Activated CD4-positive, alpha-beta T cell treated with anti-CD3 and anti-CD28 coated beads for 36 hours (primary cell): Measurements from ENCODE around the gene EP400. TPM values are rescaled to one million over a fixed set of nuclear protein-coding genes. Genes with fewer than 3 reads are reported as not detected.
"Not testable (repeated sequence)": the region's sequence is repeated elsewhere in the genome, so short reads cannot be mapped to it uniquely, and the experiment has no call there.

Experiments
- ATAC-seq: fragments of 200-7000 bp; cut with Tn5 transposase; one replicate; pipeline ENCODE4 v1.10.0; 2021; ENCODE audit warnings: mild to moderate bottlenecking, moderate library complexity
- CTCF ChIA-PET: fragments of 350-600 bp; sonication (Branson Sonifier 250); formaldehyde crosslinking; loops from one replicate; lab custom pipeline; 2021; ENCODE audit warnings: antibody characterized with exemption; lab: Charles Lee
- POLR2A ChIA-PET: fragments of 350-600 bp; sonication (Branson Sonifier 250); formaldehyde crosslinking; loops from one replicate; lab custom pipeline; 2021; ENCODE audit warnings: antibody characterized with exemption, inconsistent platforms; lab: Charles Lee
- DNase-seq: peaks from one replicate; pipeline ENCODE4 v3.0.0-alpha.2; 2020
- H3K27ac Mint-ChIP-seq: one replicate; pipeline ENCODE4 v1.8.0; 2021; ENCODE audit warnings: mixed read lengths
- H3K27me3 Mint-ChIP-seq: one replicate; pipeline ENCODE4 v1.8.0; 2021; ENCODE audit warnings: mixed read lengths
- H3K36me3 Mint-ChIP-seq: one replicate; pipeline ENCODE4 v1.8.0; 2021; ENCODE audit warnings: low read depth, mixed read lengths
- H3K4me1 Mint-ChIP-seq: one replicate; pipeline ENCODE4 v1.8.0; 2021; ENCODE audit warnings: mixed read lengths
- H3K4me3 Mint-ChIP-seq: one replicate; pipeline ENCODE4 v1.8.0; 2021; ENCODE audit warnings: mild to moderate bottlenecking, moderate library complexity, mixed read lengths
- H3K9me3 Mint-ChIP-seq: one replicate; pipeline ENCODE4 v1.8.0; 2021; ENCODE audit warnings: low read depth, mixed read lengths
- intact Hi-C, 2 experiments: fragments of 100-400 bp; cut with DNase I in 1 of 2; cut with micrococcal nuclease in 1 of 2; formaldehyde crosslinking; loops; one replicate each; pipeline versions ENCODE4 v1.14.2 to v1.15.1; 2022 to 2024; cut with DNase I, micrococcal nuclease
- total RNA-seq, 2 experiments: library from RNA; stranded (reverse); gene quantifications; one replicate each; pipeline ENCODE4 v1.2.3, GENCODE V29; 2021

Gene EP400
- total RNA-seq, 2 experiments from 2014 or later, result 46.4 to 51.3 TPM

- H3K9me3 Mint-ChIP-seq, result no peaks in the 10 kb centered on the region
- no peaks in the 10 kb centered on the region for H3K27me3 Mint-ChIP-seq
- ATAC-seq, result no peak
- no peak for DNase-seq
- ChIA-PET CTCF (interaction anchor here (0.6 to 1.4 kb wide), 2 partner anchors 16 to 243 kb away, joined by 3 read pairs; no protein-coding TSS in a partner anchor), POLR2A (no interaction called here)
- no peak overlapping the region for H3K4me3 Mint-ChIP-seq
- intact Hi-C loops, result no loop called here
- peaks cover 37% of the 10 kb centered on the region for H3K36me3 Mint-ChIP-seq
- H3K27ac Mint-ChIP-seq, result no peak overlapping the region
- no peaks in the 10 kb centered on the region for H3K4me1 Mint-ChIP-seq
Observed at GRCh38 chr12:131984334-131984733, 34.6 kb downstream of the EP400 start.

GRCh38 chr12:131985510-131985875, 35.8 kb downstream of the EP400 start:
- intact Hi-C loops, ATAC-seq, H3K27ac Mint-ChIP-seq, H3K4me1 Mint-ChIP-seq, POLR2A ChIA-PET, H3K27me3 Mint-ChIP-seq, H3K9me3 Mint-ChIP-seq, DNase-seq, H3K4me3 Mint-ChIP-seq, CTCF ChIA-PET: not testable (repeated sequence)
- H3K36me3 Mint-ChIP-seq, result peaks cover 36% of the 10 kb centered on the region

GRCh38 chr12:131986361-131986760, 36.6 kb downstream of the EP400 start:
- H3K4me3 Mint-ChIP-seq, result no peak overlapping the region
- H3K27me3 Mint-ChIP-seq, result no peaks in the 10 kb centered on the region
- ATAC-seq, result no peak
- no peak overlapping the region for H3K27ac Mint-ChIP-seq
- peaks cover 40% of the 10 kb centered on the region for H3K36me3 Mint-ChIP-seq
- no peak for DNase-seq
- intact Hi-C loops, result no loop called here
- no peaks in the 10 kb centered on the region for H3K9me3 Mint-ChIP-seq
- no peaks in the 10 kb centered on the region for H3K4me1 Mint-ChIP-seq
- ChIA-PET POLR2A (no interaction called here), CTCF (no interaction called here)

GRCh38 chr12:131986910-131987309, 37.2 kb downstream of the EP400 start:
- H3K4me3 Mint-ChIP-seq, result no peak overlapping the region
- POLR2A ChIA-PET, result no interaction called here
- no peak overlapping the region for H3K27ac Mint-ChIP-seq
- H3K36me3 Mint-ChIP-seq, result peaks cover 39% of the 10 kb centered on the region
- intact Hi-C loops, result no loop called here
- H3K27me3 Mint-ChIP-seq, result no peaks in the 10 kb centered on the region
- CTCF ChIA-PET, result interaction anchor here (1.5 kb wide), 1 partner anchor 11 kb away, joined by 3 read pairs; no protein-coding TSS in a partner anchor
- DNase-seq (no peak), ATAC-seq (no peak)
- H3K9me3 Mint-ChIP-seq, result no peaks in the 10 kb centered on the region
- H3K4me1 Mint-ChIP-seq, result no peaks in the 10 kb centered on the region

GRCh38 chr12:131987552-131987951, 37.8 kb downstream of the EP400 start:
- no peak for DNase-seq
- Mint-ChIP-seq H3K36me3 (peaks cover 40% of the 10 kb centered on the region), H3K4me1 (no peaks in the 10 kb centered on the region), H3K27me3 (no peaks in the 10 kb centered on the region), H3K9me3 (no peaks in the 10 kb centered on the region), H3K27ac (no peak overlapping the region), H3K4me3 (no peak overlapping the region)
- ATAC-seq, result no peak
- CTCF ChIA-PET, result interaction anchor here (1.5 kb wide), 1 partner anchor 10 kb away, joined by 3 read pairs; no protein-coding TSS in a partner anchor
- intact Hi-C loops, result no loop called here
- POLR2A ChIA-PET, result interaction anchor here (0.6 kb wide), 1 partner anchor 8 kb away, joined by 3 read pairs; no protein-coding TSS in a partner anchor

GRCh38 chr12:131988054-131988796, 38.5 kb downstream of the EP400 start:
- CTCF ChIA-PET, result interaction anchor here (1.5 kb wide), 1 partner anchor 9 kb away, joined by 3 read pairs; no protein-coding TSS in a partner anchor
- peaks cover 39% of the 10 kb centered on the region for H3K36me3 Mint-ChIP-seq
- H3K27me3 Mint-ChIP-seq, result no peaks in the 10 kb centered on the region
- intact Hi-C loops, result no loop called here
- H3K4me1 Mint-ChIP-seq, result no peaks in the 10 kb centered on the region
- no peak overlapping the region for H3K4me3 Mint-ChIP-seq
- H3K27ac Mint-ChIP-seq, result no peak overlapping the region
- no peak for DNase-seq
- POLR2A ChIA-PET, result interaction anchor here (0.6 kb wide), 1 partner anchor 8 kb away, joined by 3 read pairs; no protein-coding TSS in a partner anchor
- H3K9me3 Mint-ChIP-seq, result no peaks in the 10 kb centered on the region
- ATAC-seq, result no peak

- Mint-ChIP-seq H3K4me1 (no peaks in the 10 kb centered on the region), H3K27ac (no peak overlapping the region), H3K4me3 (no peak overlapping the region), H3K9me3 (no peaks in the 10 kb centered on the region), H3K27me3 (no peaks in the 10 kb centered on the region), H3K36me3 (peaks cover 42% of the 10 kb centered on the region)
- ATAC-seq, result no peak
- intact Hi-C loops, result no loop called here
- no peak for DNase-seq
- POLR2A ChIA-PET, result no interaction called here
- CTCF ChIA-PET, result no interaction called here
Observed at GRCh38 chr12:131989021-131989420, 39.3 kb downstream of the EP400 start.

GRCh38 chr12:131990066-131990979, 40.6 kb downstream of the EP400 start:
- Mint-ChIP-seq H3K4me3 (no peak overlapping the region), H3K4me1 (no peaks in the 10 kb centered on the region), H3K36me3 (peaks cover 47% of the 10 kb centered on the region), H3K27me3 (no peaks in the 10 kb centered on the region), H3K9me3 (no peaks in the 10 kb centered on the region), H3K27ac (no peak overlapping the region)
- intact Hi-C loops, result no loop called here
- ChIA-PET POLR2A (no interaction called here), CTCF (no interaction called here)
- DNase-seq (no peak), ATAC-seq (no peak)

GRCh38 chr12:131990980-131991305, 41.2 kb downstream of the EP400 start:
- CTCF ChIA-PET, result no interaction called here
- Mint-ChIP-seq H3K4me1 (no peaks in the 10 kb centered on the region), H3K4me3 (no peak overlapping the region), H3K27me3 (no peaks in the 10 kb centered on the region), H3K9me3 (no peaks in the 10 kb centered on the region), H3K36me3 (peaks cover 48% of the 10 kb centered on the region), H3K27ac (no peak overlapping the region)
- intact Hi-C loops, result no loop called here
- POLR2A ChIA-PET, result no interaction called here
- DNase-seq (no peak), ATAC-seq (no peak)

- intact Hi-C loops, result no loop called here
- CTCF ChIA-PET, result no interaction called here
- Mint-ChIP-seq H3K36me3 (peaks cover 44% of the 10 kb centered on the region), H3K4me3 (no peak overlapping the region), H3K27ac (no peak overlapping the region), H3K9me3 (no peaks in the 10 kb centered on the region), H3K27me3 (no peaks in the 10 kb centered on the region), H3K4me1 (no peaks in the 10 kb centered on the region)
- ATAC-seq, result no peak
- POLR2A ChIA-PET, result no interaction called here
- no peak for DNase-seq
Observed at GRCh38 chr12:131991816-131992430, 42.2 kb downstream of the EP400 start.

GRCh38 chr12:131994589-131994988, 44.8 kb downstream of the EP400 start:
- Mint-ChIP-seq H3K27me3 (no peaks in the 10 kb centered on the region), H3K9me3 (no peaks in the 10 kb centered on the region), H3K4me3 (no peak overlapping the region), H3K36me3 (peaks cover 35% of the 10 kb centered on the region), H3K27ac (peak overlapping the region; percentile 9), H3K4me1 (no peaks in the 10 kb centered on the region)
- POLR2A ChIA-PET, result no interaction called here
- DNase-seq (no peak), ATAC-seq (no peak)
- intact Hi-C loops, result no loop called here
- CTCF ChIA-PET, result no interaction called here
